ENCODE data around the gene EBF4. TPM values are rescaled to one million over a fixed set of nuclear protein-coding genes. Genes with fewer than 3 reads are reported as not detected.
"Not testable (repeated sequence)": the region's sequence is repeated elsewhere in the genome, so short reads cannot be mapped to it uniquely, and the experiment has no call there.

Gene EBF4
- polyA plus RNA-seq, 1 donor = 31.4 TPM

GRCh38 chr20:2671977-2672376, 20.6 kb upstream of the EBF4 start:
- DNase-seq = no peak

GRCh38 chr20:2672446-2672845, 20.1 kb upstream of the EBF4 start:
- no peak for DNase-seq

- DNase-seq = no peak
These were observed 19.1 kb upstream of the EBF4 start for GRCh38 chr20:2673453-2673852.

GRCh38 chr20:2680046-2680445, 12.5 kb upstream of the EBF4 start:
- no peak for DNase-seq

- DNase-seq = not testable (repeated sequence)
These were observed 10.5 kb upstream of the EBF4 start for GRCh38 chr20:2682040-2682439.

GRCh38 chr20:2684817-2685216, 7.8 kb upstream of the EBF4 start:
- DNase-seq = not testable (repeated sequence)

- no peak for DNase-seq
These were observed 5.1 kb upstream of the EBF4 start for GRCh38 chr20:2687514-2687913.

- DNase-seq = peak; percentile 62
These were observed 4.5 kb upstream of the EBF4 start for GRCh38 chr20:2688041-2688591.

GRCh38 chr20:2690213-2690612, 2.4 kb upstream of the EBF4 start:
- no peak for DNase-seq

- DNase-seq = no peak
These were observed 1.9 kb upstream of the EBF4 start for GRCh38 chr20:2690718-2691117.

GRCh38 chr20:2691127-2691526, 1.5 kb upstream of the EBF4 start:
- DNase-seq = no peak

- DNase-seq = no peak
These were observed 931 bp upstream of the EBF4 start for GRCh38 chr20:2691663-2692035.

- no peak for DNase-seq
These were observed 306 bp downstream of the EBF4 start for GRCh38 chr20:2692886-2693285.

- no peak for DNase-seq
These were observed 867 bp downstream of the EBF4 start for GRCh38 chr20:2693286-2694007.

- no peak for DNase-seq
These were observed 1.5 kb downstream of the EBF4 start for GRCh38 chr20:2694008-2694471.

GRCh38 chr20:2694519-2694918, 1.9 kb downstream of the EBF4 start:
- DNase-seq = no peak

GRCh38 chr20:2695206-2695983, 2.8 kb downstream of the EBF4 start:
- DNase-seq = no peak

- DNase-seq = not testable (repeated sequence)
These were observed 3.5 kb downstream of the EBF4 start for GRCh38 chr20:2695984-2696525.

GRCh38 chr20:2696646-2697045, 4.1 kb downstream of the EBF4 start:
- no peak for DNase-seq

GRCh38 chr20:2697768-2698167, 5.2 kb downstream of the EBF4 start:
- no peak for DNase-seq

GRCh38 chr20:2698186-2698817, 5.7 kb downstream of the EBF4 start:
- no peak for DNase-seq

GRCh38 chr20:2698912-2699311, 6.3 kb downstream of the EBF4 start:
- DNase-seq = no peak

Measured in left kidney (tissue), 2 donors.